ENCODE data around the gene TBC1D30.
A peak's percentile ranks its signal among the peaks of the same experiment; 100 is the strongest.

TBC1D30 gene

DNA sequence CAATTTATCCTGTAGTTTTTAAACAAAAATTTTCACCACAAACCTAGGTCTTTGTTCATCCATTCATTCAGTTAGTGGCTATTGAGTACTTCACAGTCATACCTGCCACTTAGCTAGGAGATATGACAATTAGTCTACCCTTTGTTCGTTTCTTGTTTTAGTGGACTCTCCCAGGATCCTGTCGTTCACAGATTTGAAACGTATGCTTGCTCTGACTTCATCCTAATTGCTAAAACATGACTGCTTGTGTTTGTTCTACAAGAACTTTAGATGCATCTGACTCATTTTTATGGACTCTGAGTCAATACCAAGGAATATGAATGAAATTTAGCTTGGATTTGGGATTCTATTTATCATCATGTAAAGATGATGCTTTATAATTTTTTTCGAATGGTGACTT is 69.5 kb downstream of the TBC1D30 start:
- DNase-seq (ENCODE audit: low read depth), result peak; percentile 77
- no peak overlapping the region for H3K4me3 ChIP-seq (ENCODE audit: low read length)
- H3K4me1 ChIP-seq (ENCODE audit: control insufficient read depth, insufficient read depth, low read length), result peaks cover 5% of the 10 kb centered on the region
- peaks cover 3% of the 10 kb centered on the region for H3K27me3 ChIP-seq (replicated peaks; ENCODE audit: control insufficient read depth, insufficient read depth, low read length)
- H3K36me3 ChIP-seq (ENCODE audit: control insufficient read depth, insufficient read depth, low read length, severe bottlenecking), result no peaks in the 10 kb centered on the region
- peaks cover 8% of the 10 kb centered on the region for H3K9me3 ChIP-seq (ENCODE audit: control insufficient read depth, low read length)
- no peak overlapping the region for H3K9ac ChIP-seq (ENCODE audit: low read length)

DNA sequence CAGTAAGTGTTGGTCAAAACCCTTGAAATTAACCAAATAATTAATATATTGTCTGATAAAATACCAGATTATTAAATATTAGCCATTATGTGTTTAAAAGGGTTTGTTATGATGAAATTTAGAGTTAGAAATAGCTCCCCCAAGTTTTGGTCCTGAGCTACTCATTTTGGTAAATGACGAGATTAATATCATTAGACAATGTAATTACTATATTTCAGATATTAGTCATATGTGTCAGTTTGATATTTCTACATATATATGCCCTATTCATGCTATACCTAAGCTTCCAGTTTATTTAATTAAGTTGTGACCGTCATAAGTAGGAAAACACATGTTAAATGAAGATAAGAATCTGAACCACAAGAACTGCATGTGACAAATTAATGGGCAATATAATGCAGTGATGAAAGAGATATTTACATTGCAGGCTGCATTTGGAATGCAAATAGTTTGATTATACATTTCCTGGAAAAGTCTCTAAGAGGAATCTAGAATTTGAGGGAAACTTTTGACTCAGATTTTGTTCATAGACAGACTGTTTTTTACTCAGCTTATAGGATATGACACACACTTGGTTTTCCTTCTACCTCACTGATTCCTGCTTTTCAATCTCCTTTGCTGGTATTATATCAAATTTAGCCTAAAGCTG is 70.5 kb downstream of the TBC1D30 start:
- DNase-seq (ENCODE audit: low read depth), result no peak
- H3K4me1 ChIP-seq (ENCODE audit: control insufficient read depth, insufficient read depth, low read length), result peaks cover 5% of the 10 kb centered on the region
- peaks cover 2% of the 10 kb centered on the region for H3K27me3 ChIP-seq (replicated peaks; ENCODE audit: control insufficient read depth, insufficient read depth, low read length)
- no peak overlapping the region for H3K4me3 ChIP-seq (ENCODE audit: low read length)
- H3K9ac ChIP-seq (ENCODE audit: low read length), result no peak overlapping the region
- peaks cover 8% of the 10 kb centered on the region for H3K9me3 ChIP-seq (ENCODE audit: control insufficient read depth, low read length)
- H3K36me3 ChIP-seq (ENCODE audit: control insufficient read depth, insufficient read depth, low read length, severe bottlenecking), result no peaks in the 10 kb centered on the region

DNA sequence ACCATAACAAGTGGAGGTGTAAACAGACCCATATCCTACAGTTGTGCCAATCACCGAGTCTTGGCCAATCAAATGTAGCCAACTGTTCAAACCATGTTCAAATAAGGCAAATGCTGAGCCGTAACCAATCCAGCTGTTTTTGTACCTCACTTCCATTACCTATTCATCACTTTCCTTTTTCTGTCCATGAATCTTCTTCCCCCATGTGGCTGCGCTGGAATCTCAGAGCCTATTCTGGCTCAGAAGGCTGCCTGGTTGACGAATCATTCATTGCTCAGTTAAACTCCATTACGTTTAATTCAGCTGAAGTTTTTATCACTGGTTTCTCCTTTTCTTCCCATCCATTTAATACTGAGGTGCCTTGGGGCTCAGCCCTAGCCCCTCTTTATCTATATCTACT is 71.1 kb downstream of the TBC1D30 start:
- peak; percentile 31 for DNase-seq (ENCODE audit: low read depth)
- peaks cover 8% of the 10 kb centered on the region for H3K9me3 ChIP-seq (ENCODE audit: control insufficient read depth, low read length)
- H3K4me1 ChIP-seq (ENCODE audit: control insufficient read depth, insufficient read depth, low read length), result peaks cover 6% of the 10 kb centered on the region
- H3K36me3 ChIP-seq (ENCODE audit: control insufficient read depth, insufficient read depth, low read length, severe bottlenecking), result no peaks in the 10 kb centered on the region
- no peak overlapping the region for H3K9ac ChIP-seq (ENCODE audit: low read length)
- H3K4me3 ChIP-seq (ENCODE audit: low read length), result no peak overlapping the region
- no peaks in the 10 kb centered on the region for H3K27me3 ChIP-seq (replicated peaks; ENCODE audit: control insufficient read depth, insufficient read depth, low read length)

DNA sequence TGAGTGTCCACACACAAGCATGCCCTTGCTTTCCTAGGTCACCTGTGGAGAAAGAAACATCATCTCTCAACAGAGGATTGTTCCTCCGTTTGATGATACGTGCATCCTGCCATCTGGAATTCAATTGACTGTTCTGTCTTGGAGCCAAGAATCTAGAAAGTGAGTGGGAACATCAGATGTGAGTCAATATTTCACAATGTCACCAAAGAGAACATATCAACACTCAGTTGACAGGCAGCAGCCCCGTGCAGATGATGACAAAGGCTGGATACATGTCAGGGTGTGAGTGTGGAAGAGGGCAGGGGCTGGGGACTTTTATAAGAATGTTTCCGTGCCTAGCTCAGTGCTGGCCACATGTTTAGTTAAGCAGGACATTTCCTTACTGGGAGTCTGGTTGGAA is 76.1 kb downstream of the TBC1D30 start:
- peak; percentile 48 for DNase-seq (ENCODE audit: low read depth)

GRCh38 chr12:64903479-64904152 is 79.2 kb downstream of the TBC1D30 start:
- no peak for DNase-seq (ENCODE audit: low read depth)
- Histone ChIP-seq H3K9ac (ENCODE audit: low read length) (no peak overlapping the region), H3K27me3 (replicated peaks; ENCODE audit: control insufficient read depth, insufficient read depth, low read length) (no peaks in the 10 kb centered on the region), H3K4me3 (ENCODE audit: low read length) (no peak overlapping the region), H3K36me3 (ENCODE audit: control insufficient read depth, insufficient read depth, low read length, severe bottlenecking) (no peaks in the 10 kb centered on the region), H3K4me1 (ENCODE audit: control insufficient read depth, insufficient read depth, low read length) (peaks cover 8% of the 10 kb centered on the region), H3K9me3 (ENCODE audit: control insufficient read depth, low read length) (peaks cover under 1% of the 10 kb centered on the region)

More for the DNA sequence above, 76.1 kb downstream of the TBC1D30 start:
- Histone ChIP-seq H3K9me3 (ENCODE audit: control insufficient read depth, low read length) (peaks cover 8% of the 10 kb centered on the region), H3K27me3 (replicated peaks; ENCODE audit: control insufficient read depth, insufficient read depth, low read length) (no peaks in the 10 kb centered on the region), H3K9ac (ENCODE audit: low read length) (no peak overlapping the region), H3K4me1 (ENCODE audit: control insufficient read depth, insufficient read depth, low read length) (peaks cover 8% of the 10 kb centered on the region), H3K36me3 (ENCODE audit: control insufficient read depth, insufficient read depth, low read length, severe bottlenecking) (no peaks in the 10 kb centered on the region), H3K4me3 (ENCODE audit: low read length) (no peak overlapping the region)

- Histone ChIP-seq H3K9me3 (ENCODE audit: control insufficient read depth, low read length) (no peaks in the 10 kb centered on the region), H3K4me3 (ENCODE audit: low read length) (no peak overlapping the region), H3K4me1 (ENCODE audit: control insufficient read depth, insufficient read depth, low read length) (peaks cover 14% of the 10 kb centered on the region), H3K27me3 (replicated peaks; ENCODE audit: control insufficient read depth, insufficient read depth, low read length) (no peaks in the 10 kb centered on the region), H3K36me3 (ENCODE audit: control insufficient read depth, insufficient read depth, low read length, severe bottlenecking) (no peaks in the 10 kb centered on the region), H3K9ac (ENCODE audit: low read length) (no peak overlapping the region)
- DNase-seq (ENCODE audit: low read depth), result no peak
Measured at GRCh38 chr12:64907097-64907496, 82.7 kb downstream of the TBC1D30 start.

GRCh38 chr12:64909124-64909523 is 84.7 kb downstream of the TBC1D30 start:
- H3K9ac ChIP-seq (ENCODE audit: low read length), result no peak overlapping the region
- H3K4me1 ChIP-seq (ENCODE audit: control insufficient read depth, insufficient read depth, low read length), result peaks cover 23% of the 10 kb centered on the region
- H3K4me3 ChIP-seq (ENCODE audit: low read length), result no peak overlapping the region
- H3K27me3 ChIP-seq (replicated peaks; ENCODE audit: control insufficient read depth, insufficient read depth, low read length), result no peaks in the 10 kb centered on the region
- no peaks in the 10 kb centered on the region for H3K9me3 ChIP-seq (ENCODE audit: control insufficient read depth, low read length)
- H3K36me3 ChIP-seq (ENCODE audit: control insufficient read depth, insufficient read depth, low read length, severe bottlenecking), result no peaks in the 10 kb centered on the region
- DNase-seq (ENCODE audit: low read depth), result no peak

- Histone ChIP-seq H3K4me3 (ENCODE audit: low read length) (no peak overlapping the region), H3K27me3 (replicated peaks; ENCODE audit: control insufficient read depth, insufficient read depth, low read length) (no peaks in the 10 kb centered on the region), H3K4me1 (ENCODE audit: control insufficient read depth, insufficient read depth, low read length) (peaks cover 23% of the 10 kb centered on the region), H3K36me3 (ENCODE audit: control insufficient read depth, insufficient read depth, low read length, severe bottlenecking) (no peaks in the 10 kb centered on the region), H3K9me3 (ENCODE audit: control insufficient read depth, low read length) (no peaks in the 10 kb centered on the region), H3K9ac (ENCODE audit: low read length) (no peak overlapping the region)
- no peak for DNase-seq (ENCODE audit: low read depth)
Measured at GRCh38 chr12:64911081-64911480, 86.6 kb downstream of the TBC1D30 start.

DNA sequence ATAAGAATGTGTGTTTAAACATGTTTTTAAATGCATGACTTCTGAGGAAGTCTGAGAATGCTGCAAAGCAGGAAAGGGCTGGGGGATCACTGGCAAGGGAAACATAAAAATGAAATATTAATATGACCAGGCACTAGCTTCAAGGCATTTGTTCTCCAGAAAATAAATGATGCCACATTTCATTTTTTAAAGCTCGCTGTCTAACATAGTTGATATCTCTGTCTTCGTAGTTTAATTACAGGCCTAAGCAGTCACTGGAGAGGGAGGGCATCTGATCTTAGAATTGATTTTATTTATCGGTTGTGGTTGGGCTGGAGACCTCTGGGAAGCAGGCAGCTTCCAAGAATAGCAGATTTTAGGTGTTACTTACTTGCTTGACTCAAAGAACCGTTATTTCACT is 87.5 kb downstream of the TBC1D30 start:
- H3K9me3 ChIP-seq (ENCODE audit: control insufficient read depth, low read length), result no peaks in the 10 kb centered on the region
- no peak overlapping the region for H3K9ac ChIP-seq (ENCODE audit: low read length)
- no peak for DNase-seq (ENCODE audit: low read depth)
- no peaks in the 10 kb centered on the region for H3K36me3 ChIP-seq (ENCODE audit: control insufficient read depth, insufficient read depth, low read length, severe bottlenecking)
- H3K4me1 ChIP-seq (ENCODE audit: control insufficient read depth, insufficient read depth, low read length), result peaks cover 23% of the 10 kb centered on the region
- no peaks in the 10 kb centered on the region for H3K27me3 ChIP-seq (replicated peaks; ENCODE audit: control insufficient read depth, insufficient read depth, low read length)
- H3K4me3 ChIP-seq (ENCODE audit: low read length), result no peak overlapping the region

GRCh38 chr12:64912516-64913255 is 88.2 kb downstream of the TBC1D30 start:
- no peak overlapping the region for H3K4me3 ChIP-seq (ENCODE audit: low read length)
- no peaks in the 10 kb centered on the region for H3K36me3 ChIP-seq (ENCODE audit: control insufficient read depth, insufficient read depth, low read length, severe bottlenecking)
- DNase-seq (ENCODE audit: low read depth), result no peak
- H3K9ac ChIP-seq (ENCODE audit: low read length), result no peak overlapping the region
- peaks cover 23% of the 10 kb centered on the region for H3K4me1 ChIP-seq (ENCODE audit: control insufficient read depth, insufficient read depth, low read length)
- H3K27me3 ChIP-seq (replicated peaks; ENCODE audit: control insufficient read depth, insufficient read depth, low read length), result no peaks in the 10 kb centered on the region
- no peaks in the 10 kb centered on the region for H3K9me3 ChIP-seq (ENCODE audit: control insufficient read depth, low read length)

- H3K36me3 ChIP-seq (ENCODE audit: control insufficient read depth, insufficient read depth, low read length, severe bottlenecking), result no peaks in the 10 kb centered on the region
Measured at GRCh38 chr12:64915242-64915641, 90.8 kb downstream of the TBC1D30 start.

More at GRCh38 chr12:64915242-64915641, 90.8 kb downstream of the TBC1D30 start:
- Histone ChIP-seq H3K27me3 (replicated peaks; ENCODE audit: control insufficient read depth, insufficient read depth, low read length) (peaks cover 9% of the 10 kb centered on the region), H3K4me1 (ENCODE audit: control insufficient read depth, insufficient read depth, low read length) (peaks cover 23% of the 10 kb centered on the region), H3K9ac (ENCODE audit: low read length) (no peak overlapping the region), H3K9me3 (ENCODE audit: control insufficient read depth, low read length) (no peaks in the 10 kb centered on the region), H3K4me3 (ENCODE audit: low read length) (no peak overlapping the region)
- no peak for DNase-seq (ENCODE audit: low read depth)
